Smooth muscle cell (in vitro differentiated cells): ENCODE data around the gene PRKAB1. TPM values are rescaled to one million over a fixed set of nuclear protein-coding genes. Genes with fewer than 3 reads are reported as not detected.
"Not testable (repeated sequence)": the region's sequence is repeated elsewhere in the genome, so short reads cannot be mapped to it uniquely, and the experiment has no call there.

Experiments
- DNase-seq: peaks from one replicate; lab custom pipeline; 2025; ENCODE audit not compliant: unreplicated experiment; lab: John Stamatoyannopoulos, UW
- H2AFZ ChIP-seq: fragments of 200-600 bp; sonication (generic); 2 replicates; pipeline ENCODE4 v1.6.0; 2016; ENCODE audit warnings: antibody characterized with exemption, low read depth, mild to moderate bottlenecking
- H3F3A ChIP-seq: fragments of 200-600 bp; sonication (generic); 2 replicates; pipeline ENCODE4 v1.6.0; 2017; ENCODE audit warnings: antibody characterized with exemption, low read depth
- H3K27ac ChIP-seq: fragments of 200-600 bp; sonication (generic); 2 replicates; pipeline ENCODE4 v1.5.1; 2016; ENCODE audit warnings: low read depth, mild to moderate bottlenecking
- H3K27me3 ChIP-seq: fragments of 200-600 bp; sonication (generic); 2 replicates; pipeline ENCODE4 v1.6.1; 2016; ENCODE audit warnings: low read depth, mild to moderate bottlenecking
- H3K36me3 ChIP-seq: fragments of 200-600 bp; sonication (generic); 2 replicates; pipeline ENCODE4 v1.5.1; 2016; ENCODE audit warnings: low read depth
- H3K4me1 ChIP-seq: fragments of 200-600 bp; sonication (generic); 2 replicates; pipeline ENCODE4 v1.5.1; 2016; ENCODE audit warnings: low read depth
- H3K4me2 ChIP-seq: fragments of 200-600 bp; sonication (generic); 2 replicates; pipeline ENCODE4 v1.6.0; 2016; ENCODE audit warnings: mild to moderate bottlenecking
- H3K4me3 ChIP-seq: fragments of 200-600 bp; sonication (generic); 2 replicates; pipeline ENCODE4 v1.5.1; 2016; ENCODE audit warnings: mild to moderate bottlenecking
- H3K79me2 ChIP-seq: fragments of 200-600 bp; sonication (generic); 2 replicates; pipeline ENCODE4 v1.6.0; 2016; ENCODE audit warnings: low read depth, mild to moderate bottlenecking
- H3K9ac ChIP-seq: fragments of 200-600 bp; sonication (generic); 2 replicates; pipeline ENCODE4 v1.6.0; 2016; ENCODE audit warnings: low read depth
- H3K9me3 ChIP-seq: fragments of 200-600 bp; sonication (generic); replicated peaks from 2 replicates; pipeline ENCODE4 v1.5.1; 2016; ENCODE audit warnings: low read depth
- H4K20me1 ChIP-seq: fragments of 200-600 bp; sonication (generic); 2 replicates; pipeline ENCODE4 v1.6.0; 2016; ENCODE audit warnings: low read depth
- CTCF ChIP-seq: fragments of 200-600 bp; sonication (generic); IDR thresholded peaks from 2 replicates; pipeline ENCODE4 v1.5.1; 2017; ENCODE audit warnings: borderline replicate concordance, mild to moderate bottlenecking, antibody characterized with exemption; ENCODE audit not compliant: insufficient read depth, poor library complexity, severe bottlenecking
- WGBS: methylation state at CpG from one replicate; pipeline ENCODE4 v1.1.7; 2016; ENCODE audit warnings: low lambda C conversion rate; 5-methylcytosine and 5-hydroxymethylcytosine counted together
- polyA plus RNA-seq: library from polyadenylated mRNA; unstranded; fragments of >200 nt; fragmentation: Nextera tagmentation; extraction: Ambion mirVana; gene quantifications from 2 replicates; pipeline ENCODE4 v1.2.1, GENCODE V29; 2016
- total RNA-seq: library from RNA; depleted of rRNA; stranded (reverse); fragments of >200 nt; gene quantifications from 2 replicates; pipeline ENCODE4 v1.2.3, GENCODE V29; 2014

The PRKAB1 gene
- total and polyA plus RNA-seq, 2 experiments from 2014 or later: 24.7 to 26.0 TPM

- Histone ChIP-seq H3K36me3 (no peaks in the 10 kb centered on the region), H3K4me1 (no peaks in the 10 kb centered on the region), H3K9me3 (no peaks in the 10 kb centered on the region), H3K27ac (no peak overlapping the region), H3F3A (no peaks in the 10 kb centered on the region), H3K79me2 (no peaks in the 10 kb centered on the region), H2AFZ (no peak overlapping the region), H3K9ac (no peak overlapping the region), H3K4me3 (no peak overlapping the region), H3K27me3 (no peaks in the 10 kb centered on the region), H3K4me2 (no peak overlapping the region), H4K20me1 (no peaks in the 10 kb centered on the region)
- no peak for TF ChIP-seq CTCF
- DNase-seq: no peak
- 97% methylated on average over 11 of the region's 11 CpGs for WGBS
Measured at GRCh38 chr12:119699199-119699760, 31.3 kb downstream of the PRKAB1 start.

GRCh38 chr12:119700078-119700477 is 32.1 kb downstream of the PRKAB1 start:
- no peak for TF ChIP-seq CTCF
- 96% methylated on average over 6 of the region's 6 CpGs for WGBS
- no peak overlapping the region for H3K27ac ChIP-seq
- no peaks in the 10 kb centered on the region for H3F3A ChIP-seq
- H3K4me1 ChIP-seq: no peaks in the 10 kb centered on the region
- no peak overlapping the region for H2AFZ ChIP-seq
- H3K4me3 ChIP-seq: no peak overlapping the region
- H3K9me3 ChIP-seq: no peaks in the 10 kb centered on the region
- no peaks in the 10 kb centered on the region for H3K79me2 ChIP-seq
- no peak for DNase-seq
- no peak overlapping the region for H3K4me2 ChIP-seq
- no peaks in the 10 kb centered on the region for H3K36me3 ChIP-seq
- no peak overlapping the region for H3K9ac ChIP-seq
- no peaks in the 10 kb centered on the region for H3K27me3 ChIP-seq
- no peaks in the 10 kb centered on the region for H4K20me1 ChIP-seq

GRCh38 chr12:119704065-119704747 is 36.3 kb downstream of the PRKAB1 start:
- no peak overlapping the region for H3K4me3 ChIP-seq
- H3K27ac ChIP-seq: no peak overlapping the region
- H3F3A ChIP-seq: no peaks in the 10 kb centered on the region
- no peaks in the 10 kb centered on the region for H3K9me3 ChIP-seq
- TF ChIP-seq CTCF: no peak
- H4K20me1 ChIP-seq: no peaks in the 10 kb centered on the region
- H3K4me1 ChIP-seq: no peaks in the 10 kb centered on the region
- DNase-seq: no peak
- H3K4me2 ChIP-seq: no peak overlapping the region
- no peak overlapping the region for H3K9ac ChIP-seq
- H2AFZ ChIP-seq: no peak overlapping the region
- WGBS: 89% methylated on average over 16 of the region's 16 CpGs
- H3K36me3 ChIP-seq: no peaks in the 10 kb centered on the region
- H3K27me3 ChIP-seq: no peaks in the 10 kb centered on the region
- H3K79me2 ChIP-seq: no peaks in the 10 kb centered on the region

GRCh38 chr12:119705182-119705581 is 37.2 kb downstream of the PRKAB1 start:
- no peaks in the 10 kb centered on the region for H3K4me1 ChIP-seq
- H3K36me3 ChIP-seq: no peaks in the 10 kb centered on the region
- DNase-seq: no peak
- no peak overlapping the region for H3K4me3 ChIP-seq
- no peak overlapping the region for H3K27ac ChIP-seq
- no peak overlapping the region for H3K9ac ChIP-seq
- no peak overlapping the region for H3K4me2 ChIP-seq
- H3K9me3 ChIP-seq: no peaks in the 10 kb centered on the region
- no peaks in the 10 kb centered on the region for H4K20me1 ChIP-seq
- 96% methylated on average over 7 of the region's 7 CpGs for WGBS
- no peak for TF ChIP-seq CTCF
- no peaks in the 10 kb centered on the region for H3F3A ChIP-seq
- no peaks in the 10 kb centered on the region for H3K27me3 ChIP-seq
- no peaks in the 10 kb centered on the region for H3K79me2 ChIP-seq
- H2AFZ ChIP-seq: no peak overlapping the region

GRCh38 chr12:119706427-119706826 is 38.5 kb downstream of the PRKAB1 start:
- H3K79me2 ChIP-seq, H3K4me2 ChIP-seq, H3K27me3 ChIP-seq, H2AFZ ChIP-seq, H3K4me1 ChIP-seq, H3K9me3 ChIP-seq, H4K20me1 ChIP-seq, H3K4me3 ChIP-seq, H3F3A ChIP-seq, DNase-seq, H3K27ac ChIP-seq, H3K36me3 ChIP-seq, H3K9ac ChIP-seq: not testable (repeated sequence)
- 88% methylated on average over 1 of the region's 1 CpG for WGBS
